Thoracic aorta (tissue), 2 donors: ENCODE data around the gene TENM3. TPM values are rescaled to one million over a fixed set of nuclear protein-coding genes. Genes with fewer than 3 reads are reported as not detected.

Experiments
- ATAC-seq: fragments of 150-250 bp; one replicate; pipeline ENCODE4 v1.8.0; 2017; ENCODE audit warnings: low read depth; ENCODE audit not compliant: insufficient number of reproducible peaks, low FRiP score
- DNase-seq: peaks from one replicate; pipeline ENCODE4 v3.0.0-alpha.2; 2020; ENCODE audit warnings: low spot score
- H3K27ac ChIP-seq, 2 donors: fragments of 200-600 bp; sonication (generic); 1 replicate in 1 of 2; 2 replicates in 1 of 2; pipeline ENCODE4 v1.5.1; 2016; ENCODE audit warnings: mild to moderate bottlenecking in 2 of 2, moderate library complexity in 2 of 2
- H3K27me3 ChIP-seq: fragments of 200-600 bp; sonication (generic); replicated peaks from 2 replicates; pipeline ENCODE4 v1.6.0; 2016; ENCODE audit warnings: mild to moderate bottlenecking; ENCODE audit not compliant: insufficient read depth
- H3K36me3 ChIP-seq: fragments of 200-600 bp; sonication (generic); one replicate; pipeline ENCODE4 v1.5.1; 2016
- H3K4me1 ChIP-seq, 2 donors: fragments of 200-600 bp; sonication (generic); 1 replicate in 1 of 2; 2 replicates in 1 of 2; pipeline versions ENCODE4 v1.5.1 to v1.6.0; 2016; ENCODE audit warnings: low read depth in 2 of 2, mild to moderate bottlenecking in 1 of 2; ENCODE audit not compliant: control insufficient read depth in 1 of 2
- H3K4me3 ChIP-seq: fragments of 200-600 bp; sonication (generic); 2 replicates; pipeline ENCODE4 v1.5.1; 2016; ENCODE audit warnings: mild to moderate bottlenecking
- H3K9me3 ChIP-seq: fragments of 200-600 bp; sonication (generic); 2 replicates; pipeline ENCODE4 v1.5.1; 2016
- total RNA-seq, 2 donors: library from RNA; depleted of rRNA; stranded (reverse); fragments of >200 nt; gene quantifications; one replicate each; pipeline versions ENCODE4 v1.1.0 to v1.2.3, GENCODE V29; 2016
- TF ChIP-seq, protein P1 (sequence below): fragments of 200-600 bp; sonication (generic); IDR thresholded peaks from one replicate; pipeline ENCODE4 v1.5.1; 2019; ENCODE audit warnings: antibody characterized with exemption

The TENM3 gene
- total RNA-seq, 2 donors from 2014 or later: 0.68 to 8.0 TPM

DNA sequence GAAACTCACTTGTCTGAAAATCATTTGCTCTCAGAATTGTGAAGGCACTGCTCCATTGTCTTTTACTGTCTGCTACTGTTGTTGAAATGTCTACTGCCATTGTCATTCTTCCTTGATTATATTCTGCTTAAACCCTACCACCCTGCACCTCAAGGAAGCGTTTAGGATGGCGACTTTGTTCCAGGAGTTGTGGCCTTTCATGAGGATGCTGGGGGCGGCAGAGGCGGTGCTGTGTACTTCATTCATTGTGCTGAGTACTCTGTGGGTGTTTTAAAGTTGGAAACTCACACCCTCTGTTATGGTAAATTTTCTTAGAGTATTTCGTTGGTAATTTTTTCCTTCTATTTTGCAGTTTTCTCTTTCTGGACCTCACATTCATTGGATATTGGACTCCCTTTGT, 258.9 kb downstream of the TENM3 start:
- no peaks in the 10 kb centered on the region for H3K4me1 ChIP-seq
- no peak for ATAC-seq
- H3K4me3 ChIP-seq: no peak overlapping the region
- no peak overlapping the region for H3K27ac ChIP-seq
- TF ChIP-seq, protein P1, sequence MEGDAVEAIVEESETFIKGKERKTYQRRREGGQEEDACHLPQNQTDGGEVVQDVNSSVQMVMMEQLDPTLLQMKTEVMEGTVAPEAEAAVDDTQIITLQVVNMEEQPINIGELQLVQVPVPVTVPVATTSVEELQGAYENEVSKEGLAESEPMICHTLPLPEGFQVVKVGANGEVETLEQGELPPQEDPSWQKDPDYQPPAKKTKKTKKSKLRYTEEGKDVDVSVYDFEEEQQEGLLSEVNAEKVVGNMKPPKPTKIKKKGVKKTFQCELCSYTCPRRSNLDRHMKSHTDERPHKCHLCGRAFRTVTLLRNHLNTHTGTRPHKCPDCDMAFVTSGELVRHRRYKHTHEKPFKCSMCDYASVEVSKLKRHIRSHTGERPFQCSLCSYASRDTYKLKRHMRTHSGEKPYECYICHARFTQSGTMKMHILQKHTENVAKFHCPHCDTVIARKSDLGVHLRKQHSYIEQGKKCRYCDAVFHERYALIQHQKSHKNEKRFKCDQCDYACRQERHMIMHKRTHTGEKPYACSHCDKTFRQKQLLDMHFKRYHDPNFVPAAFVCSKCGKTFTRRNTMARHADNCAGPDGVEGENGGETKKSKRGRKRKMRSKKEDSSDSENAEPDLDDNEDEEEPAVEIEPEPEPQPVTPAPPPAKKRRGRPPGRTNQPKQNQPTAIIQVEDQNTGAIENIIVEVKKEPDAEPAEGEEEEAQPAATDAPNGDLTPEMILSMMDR: no peak
- H3K27me3 ChIP-seq: no peaks in the 10 kb centered on the region
- no peak for DNase-seq
- H3K36me3 ChIP-seq: no peaks in the 10 kb centered on the region
- no peaks in the 10 kb centered on the region for H3K9me3 ChIP-seq

DNA sequence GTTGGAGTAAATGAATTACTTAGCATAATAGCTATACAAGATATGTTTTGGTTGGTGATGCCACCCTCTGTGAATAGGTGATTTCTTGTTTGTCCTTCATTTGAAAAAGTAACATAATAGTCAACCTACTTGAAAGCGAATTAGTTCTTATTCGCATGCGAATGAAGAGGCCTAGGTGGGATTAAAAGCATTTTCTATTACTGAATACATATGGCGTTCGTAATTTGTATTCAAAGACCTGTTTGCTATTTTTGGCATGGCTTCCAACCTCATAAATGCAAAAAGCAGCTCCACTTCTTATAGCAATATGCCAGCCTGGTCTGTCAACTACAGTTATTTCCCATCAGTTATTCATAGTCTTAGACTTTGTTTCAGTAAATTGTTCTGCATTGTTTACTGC, 261.3 kb downstream of the TENM3 start:
- DNase-seq (no peak), ATAC-seq (no peak)
- Histone ChIP-seq H3K4me3 (no peak overlapping the region), H3K27ac (no peak overlapping the region), H3K36me3 (no peaks in the 10 kb centered on the region), H3K9me3 (no peaks in the 10 kb centered on the region), H3K27me3 (no peaks in the 10 kb centered on the region), H3K4me1 (no peaks in the 10 kb centered on the region)
- TF ChIP-seq, protein P1: no peak

DNA sequence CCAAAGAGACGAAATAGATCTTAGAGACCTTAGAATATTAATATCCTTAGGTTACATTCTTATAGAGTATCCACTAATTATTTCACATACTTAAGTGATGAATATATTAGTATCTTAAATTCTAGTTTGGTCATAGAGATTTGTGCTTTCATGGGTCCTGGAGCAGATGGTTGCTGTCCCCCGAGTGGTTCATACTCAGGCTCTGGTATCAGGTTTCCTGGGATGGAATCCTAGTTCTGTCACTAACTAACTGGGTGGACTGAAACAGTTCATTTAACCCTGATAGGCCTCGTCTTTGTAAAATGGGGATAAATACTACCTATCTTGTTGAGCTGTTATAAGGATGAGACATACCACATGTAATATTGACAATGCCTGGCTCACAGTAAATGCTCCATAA, 264.6 kb downstream of the TENM3 start:
- H3K4me1 ChIP-seq: no peaks in the 10 kb centered on the region
- no peak overlapping the region for H3K4me3 ChIP-seq
- no peaks in the 10 kb centered on the region for H3K36me3 ChIP-seq
- no peaks in the 10 kb centered on the region for H3K27me3 ChIP-seq
- H3K9me3 ChIP-seq: no peaks in the 10 kb centered on the region
- DNase-seq: no peak
- no peak for ATAC-seq
- TF ChIP-seq, protein P1: no peak
- no peak overlapping the region for H3K27ac ChIP-seq

DNA sequence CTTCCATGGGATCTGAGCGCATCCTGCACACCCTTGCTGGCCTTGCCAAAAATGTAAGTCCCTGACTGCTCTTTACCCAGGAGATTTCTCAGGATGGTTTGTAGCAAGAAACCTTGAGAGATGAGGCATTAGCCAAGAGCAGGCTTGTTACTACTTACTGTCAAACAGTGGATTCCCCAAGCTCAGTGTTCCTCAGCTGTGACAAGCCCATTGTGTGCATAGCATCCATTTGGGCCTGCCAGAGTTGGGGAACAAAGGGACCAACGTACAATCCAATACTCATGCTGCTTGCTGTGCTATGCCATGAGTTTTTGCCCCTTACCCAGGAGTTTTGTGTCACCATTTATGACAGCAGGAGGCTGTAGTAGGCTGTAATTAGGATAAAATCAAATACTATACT, 267.6 kb downstream of the TENM3 start:
- TF ChIP-seq, protein P1: no peak
- H3K4me1 ChIP-seq: no peaks in the 10 kb centered on the region
- H3K4me3 ChIP-seq: no peak overlapping the region
- no peaks in the 10 kb centered on the region for H3K9me3 ChIP-seq
- DNase-seq (no peak), ATAC-seq (no peak)
- H3K36me3 ChIP-seq: no peaks in the 10 kb centered on the region
- no peak overlapping the region for H3K27ac ChIP-seq
- H3K27me3 ChIP-seq: no peaks in the 10 kb centered on the region

DNA sequence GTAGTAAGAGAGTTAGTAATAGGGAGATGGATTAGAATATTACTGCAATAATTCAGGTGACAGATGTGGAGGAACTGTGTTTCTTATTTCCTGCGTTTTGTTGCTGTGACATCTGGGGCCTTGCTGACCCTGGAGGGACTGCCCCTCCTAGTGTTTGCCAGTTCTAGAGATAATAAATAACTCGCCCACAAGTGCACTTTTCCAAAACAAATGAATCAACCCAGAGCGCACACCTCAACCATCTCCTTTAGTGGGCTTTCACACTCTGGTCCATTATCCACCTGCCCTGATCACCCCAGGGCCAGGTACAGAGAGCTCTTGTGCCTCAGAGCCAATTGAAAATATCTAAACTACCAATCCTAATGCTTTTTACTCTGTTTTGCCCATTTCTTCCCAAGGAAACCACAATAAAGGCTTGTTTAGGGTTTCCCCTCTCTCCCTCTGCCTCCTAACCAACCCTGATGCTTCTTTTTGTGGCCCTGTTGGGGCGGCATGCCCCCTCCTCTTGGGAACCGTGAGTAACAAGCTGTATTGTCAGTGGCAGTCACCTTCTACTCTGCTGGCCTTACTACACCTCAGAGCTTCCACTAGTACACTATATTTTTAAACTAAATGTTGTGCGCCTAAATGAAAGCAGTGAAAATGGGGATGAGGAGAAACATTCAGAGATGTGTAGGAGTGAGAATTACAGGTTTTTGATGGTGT, 270.5 kb downstream of the TENM3 start:
- Histone ChIP-seq H3K9me3 (no peaks in the 10 kb centered on the region), H3K4me3 (no peak overlapping the region), H3K27ac (no peak overlapping the region), H3K36me3 (no peaks in the 10 kb centered on the region), H3K4me1 (no peaks in the 10 kb centered on the region), H3K27me3 (no peaks in the 10 kb centered on the region)
- no peak for ATAC-seq
- no peak for DNase-seq
- TF ChIP-seq, protein P1: no peak
